C4-2B (cell line): ENCODE data around the gene NT5DC3.

Source experiments
- ZFX ChIP-seq: fragments of 450-650 bp; IDR thresholded peaks from 2 replicates; pipeline ENCODE4 v1.6.1; 2017
- TF ChIP-seq, protein P1 (sequence below): fragments of 450-650 bp; conservative IDR thresholded peaks from 2 replicates; pipeline ENCODE4 v1.5.1; 2017; ENCODE audit warnings: mild to moderate bottlenecking

- TF ChIP-seq, protein P1, sequence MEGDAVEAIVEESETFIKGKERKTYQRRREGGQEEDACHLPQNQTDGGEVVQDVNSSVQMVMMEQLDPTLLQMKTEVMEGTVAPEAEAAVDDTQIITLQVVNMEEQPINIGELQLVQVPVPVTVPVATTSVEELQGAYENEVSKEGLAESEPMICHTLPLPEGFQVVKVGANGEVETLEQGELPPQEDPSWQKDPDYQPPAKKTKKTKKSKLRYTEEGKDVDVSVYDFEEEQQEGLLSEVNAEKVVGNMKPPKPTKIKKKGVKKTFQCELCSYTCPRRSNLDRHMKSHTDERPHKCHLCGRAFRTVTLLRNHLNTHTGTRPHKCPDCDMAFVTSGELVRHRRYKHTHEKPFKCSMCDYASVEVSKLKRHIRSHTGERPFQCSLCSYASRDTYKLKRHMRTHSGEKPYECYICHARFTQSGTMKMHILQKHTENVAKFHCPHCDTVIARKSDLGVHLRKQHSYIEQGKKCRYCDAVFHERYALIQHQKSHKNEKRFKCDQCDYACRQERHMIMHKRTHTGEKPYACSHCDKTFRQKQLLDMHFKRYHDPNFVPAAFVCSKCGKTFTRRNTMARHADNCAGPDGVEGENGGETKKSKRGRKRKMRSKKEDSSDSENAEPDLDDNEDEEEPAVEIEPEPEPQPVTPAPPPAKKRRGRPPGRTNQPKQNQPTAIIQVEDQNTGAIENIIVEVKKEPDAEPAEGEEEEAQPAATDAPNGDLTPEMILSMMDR = no peak
- no peak for TF ChIP-seq ZFX
Measured at GRCh38 chr12:103808239-103808880, 32.7 kb downstream of the NT5DC3 start.
